ENCODE measurements around the gene UQCRC1.

The UQCRC1 gene

DNA sequence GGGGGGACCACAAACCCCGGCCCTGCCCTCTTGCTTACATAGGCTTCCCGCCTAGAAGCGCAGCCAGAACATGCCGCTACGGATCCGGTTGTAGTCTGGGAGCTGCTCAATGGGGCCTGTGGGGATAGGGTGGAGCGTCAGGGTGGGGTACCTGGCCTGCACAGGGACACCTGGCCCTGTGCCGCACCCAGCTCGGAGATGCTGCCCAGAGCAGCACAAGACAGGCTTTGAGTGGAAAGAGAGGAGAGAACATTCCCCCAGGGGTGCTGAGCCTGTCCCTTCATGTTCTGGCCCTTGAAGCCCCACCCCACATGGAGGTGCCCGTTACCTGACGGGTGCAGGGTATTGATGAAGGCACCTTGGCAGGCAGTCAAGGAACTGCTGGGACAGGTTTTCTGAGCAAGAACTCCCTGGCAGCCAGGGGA is 10.4 kb downstream of the UQCRC1 start:
- no peak for DNase-seq (ENCODE audit: low read depth in 3 of 3, low spot score in 1 of 3)

DNA sequence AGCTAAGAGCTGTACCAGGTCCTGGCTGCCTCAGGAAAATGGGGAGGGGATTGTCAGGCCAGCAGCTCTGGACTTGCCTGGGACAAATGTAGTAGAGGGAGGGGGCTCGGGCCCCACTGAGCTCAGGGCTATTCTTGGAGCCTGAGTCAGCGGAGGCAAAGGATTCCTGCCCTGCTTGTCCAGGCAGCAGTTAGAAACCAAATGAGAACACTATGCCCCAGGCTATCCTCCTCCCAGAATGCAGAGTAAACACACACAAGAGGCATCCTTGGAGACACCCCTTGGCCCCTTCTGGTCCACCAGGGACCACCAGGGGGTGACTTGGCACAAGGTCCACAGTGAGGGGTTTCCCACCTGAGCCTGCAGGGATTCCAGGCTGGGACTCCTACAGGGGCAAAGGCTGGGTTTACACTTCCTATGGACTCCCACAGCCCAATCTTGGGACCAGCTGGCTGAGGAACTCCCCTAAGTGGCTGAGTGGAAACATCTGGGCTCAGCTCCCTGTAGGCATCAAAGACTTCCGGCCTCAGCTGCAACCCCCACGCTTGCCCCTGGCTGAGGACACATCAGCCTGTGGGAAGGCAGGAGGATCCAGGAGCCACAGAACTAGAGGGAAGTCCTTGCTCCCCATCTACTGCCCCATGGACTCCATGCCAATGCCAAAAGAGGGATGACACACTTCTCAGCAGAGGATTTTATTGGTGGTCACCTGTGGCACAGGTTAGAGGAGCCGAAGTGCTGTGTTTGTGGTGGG is 10.9 kb downstream of the UQCRC1 start:
- DNase-seq (ENCODE audit: low read depth in 3 of 3, low spot score in 1 of 3) = no peak

DNA sequence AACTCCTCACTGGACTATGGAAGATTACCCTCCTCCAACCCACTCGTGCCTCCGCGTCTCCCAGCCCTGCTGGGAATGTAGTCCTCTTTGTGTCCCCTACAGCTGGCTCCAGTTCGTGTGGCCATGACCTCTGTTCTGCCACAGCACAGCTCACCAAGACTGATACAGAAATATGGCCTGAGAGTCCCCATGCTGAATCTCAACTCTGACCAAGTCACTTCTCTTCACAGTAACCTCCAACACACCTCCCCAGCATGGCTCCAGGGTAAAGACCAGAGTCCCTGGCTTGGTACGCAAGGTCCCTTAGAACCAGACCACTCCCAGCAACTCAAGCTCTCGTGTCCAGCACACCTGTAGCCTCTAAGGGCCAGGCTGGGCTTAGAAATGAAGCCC is 12.0 kb downstream of the UQCRC1 start:
- DNase-seq (ENCODE audit: low read depth in 3 of 3, low spot score in 1 of 3) = no peak

DNA sequence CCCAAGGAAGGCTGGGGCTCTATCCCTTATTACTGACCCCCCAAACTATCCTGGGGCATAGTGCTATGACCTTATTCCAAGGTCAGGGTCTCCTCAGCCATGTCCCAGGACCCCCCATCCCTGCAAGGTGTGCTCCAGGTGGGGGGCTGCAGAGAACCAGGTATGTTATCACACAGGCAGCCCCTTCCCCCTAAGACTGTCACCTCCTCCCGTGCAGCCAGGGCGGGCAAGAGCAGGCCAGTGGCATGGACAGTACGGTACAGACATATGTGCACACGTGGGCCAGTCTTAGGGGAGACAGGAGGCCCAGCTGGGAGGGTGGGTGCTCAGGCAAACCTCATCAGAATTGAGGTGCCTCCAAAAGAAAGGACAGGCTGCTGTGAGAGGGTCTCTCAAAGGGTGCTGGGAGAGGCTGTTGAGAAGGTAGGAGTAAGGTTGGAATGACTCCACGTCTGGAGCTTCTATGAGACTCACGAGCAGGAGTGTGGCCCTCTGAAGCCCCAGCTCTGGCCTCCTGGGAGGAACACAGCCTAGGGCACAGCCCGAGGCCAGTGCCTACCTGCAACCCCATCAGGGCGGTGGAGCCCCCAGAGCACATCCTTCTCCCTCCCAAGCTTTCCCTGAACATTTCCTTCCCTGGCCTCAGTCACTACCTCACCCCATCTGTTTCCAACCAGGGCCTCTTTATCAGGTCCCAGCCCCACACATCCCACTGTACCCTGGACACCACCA is 12.6 kb downstream of the UQCRC1 start:
- DNase-seq (ENCODE audit: low read depth in 3 of 3, low spot score in 1 of 3) = no peak

DNA sequence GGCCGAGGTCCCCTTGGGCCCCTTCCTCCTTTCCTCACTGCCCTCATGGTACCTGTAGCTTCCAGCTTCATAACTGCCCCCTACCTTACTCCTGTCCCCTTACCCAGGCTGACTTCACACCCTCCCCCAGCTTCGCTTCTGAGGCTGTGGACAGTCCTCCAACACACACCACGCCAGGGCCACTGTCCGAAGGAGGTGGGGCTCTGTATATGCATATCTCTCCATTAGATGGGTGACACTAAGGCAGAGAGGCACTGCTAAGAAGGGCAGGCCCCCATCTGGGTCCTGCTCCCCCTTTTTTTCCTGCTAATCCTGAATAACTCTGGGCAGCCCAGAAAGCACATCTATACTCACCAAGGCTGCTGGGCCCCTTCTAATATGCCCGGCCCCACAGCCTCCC is 13.3 kb downstream of the UQCRC1 start:
- no peak for DNase-seq (ENCODE audit: low read depth in 3 of 3, low spot score in 1 of 3)

DNA sequence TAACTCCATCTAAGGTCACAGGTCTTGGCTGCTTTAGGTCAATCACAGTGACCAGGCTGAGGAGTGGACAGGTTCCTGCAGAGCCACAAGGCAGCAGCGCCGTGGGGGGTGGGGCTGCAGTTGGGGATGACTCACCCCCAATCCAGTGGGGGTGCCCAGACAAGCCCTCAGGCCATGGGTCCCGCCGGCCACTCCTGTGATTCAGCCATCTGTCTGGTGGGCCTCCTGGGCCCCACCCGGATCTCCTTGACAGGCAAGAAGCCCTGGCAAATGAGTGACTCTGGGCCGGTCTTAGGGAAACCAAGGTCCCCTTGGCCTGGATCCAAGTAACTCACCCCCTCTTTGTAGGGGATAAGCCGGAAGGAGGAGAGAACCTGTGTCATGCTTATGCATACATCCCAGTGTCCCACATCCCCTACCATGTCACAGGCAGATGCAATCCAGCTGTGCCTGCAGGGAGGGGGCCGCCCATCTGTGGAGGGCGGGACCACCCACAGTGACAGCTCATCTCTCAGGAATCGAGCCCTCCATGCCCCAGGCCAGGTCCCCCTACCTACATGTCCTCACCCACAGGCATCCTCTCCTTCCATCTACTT is 13.8 kb downstream of the UQCRC1 start:
- no peak for DNase-seq (ENCODE audit: low read depth in 3 of 3, low spot score in 1 of 3)

DNA sequence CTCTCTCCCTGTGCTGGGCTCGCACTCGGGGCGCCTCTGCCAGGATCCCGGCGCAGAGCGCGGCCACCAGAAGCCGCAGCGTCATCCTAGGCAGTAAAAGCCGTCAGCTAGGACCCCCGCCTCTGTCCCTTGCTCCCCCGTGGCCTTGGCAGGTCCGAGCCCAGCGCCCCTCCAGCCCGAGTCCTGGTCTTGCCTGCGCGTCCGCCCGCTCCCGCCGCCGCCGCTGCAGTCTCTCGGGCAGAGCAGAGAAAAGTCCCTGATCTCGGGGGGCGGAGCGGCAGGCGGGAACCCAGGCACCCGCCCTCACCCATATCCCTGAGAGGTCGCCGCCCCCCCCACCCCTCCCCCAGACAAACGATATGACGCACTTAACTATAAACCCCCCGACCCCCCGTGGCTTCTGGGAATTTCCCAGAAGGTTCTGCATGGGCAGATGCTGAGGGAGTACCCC is 14.3 kb downstream of the UQCRC1 start, which contains the start of gene COL7A1:
Gene COL7A1 (minus strand): TSS at position 255 of the 451 bp plus-strand sequence. CDS start 170 bp downstream, at position 85.
- DNase-seq (ENCODE audit: low read depth in 3 of 3, low spot score in 1 of 3) = no peak

DNA sequence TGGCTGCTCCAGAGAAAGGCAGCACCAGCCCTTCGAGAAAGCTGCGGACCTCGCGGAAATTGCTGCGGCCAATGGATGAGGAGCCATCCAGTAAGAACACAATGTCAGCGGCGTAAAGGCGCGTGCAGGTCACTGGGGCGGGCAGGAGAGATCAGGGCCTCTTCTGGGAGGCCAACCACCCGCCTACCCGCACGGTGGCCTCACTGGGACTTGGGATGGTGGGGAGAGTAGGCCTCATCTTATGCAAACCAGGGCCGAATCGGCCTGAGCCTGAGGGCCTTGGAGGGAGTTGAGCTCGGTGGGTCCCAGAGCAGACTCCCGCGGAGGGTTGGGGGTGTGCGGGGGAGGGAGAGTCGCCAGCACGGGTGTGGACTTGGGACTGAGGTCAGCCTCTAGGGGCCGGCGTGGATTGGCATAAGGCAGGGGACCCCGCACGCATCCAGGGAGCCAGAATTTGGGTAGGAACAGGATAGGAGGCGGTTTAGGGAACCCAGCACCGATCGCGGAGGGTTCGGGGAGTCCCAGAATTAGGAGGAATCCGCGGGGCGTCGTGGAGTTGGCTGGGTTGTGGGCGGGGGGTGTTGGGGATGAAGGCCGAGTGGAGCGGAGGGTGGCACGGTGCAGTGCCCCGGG is 14.9 kb downstream of the UQCRC1 start:
- no peak for DNase-seq (ENCODE audit: low read depth in 3 of 3, low spot score in 1 of 3)

DNA sequence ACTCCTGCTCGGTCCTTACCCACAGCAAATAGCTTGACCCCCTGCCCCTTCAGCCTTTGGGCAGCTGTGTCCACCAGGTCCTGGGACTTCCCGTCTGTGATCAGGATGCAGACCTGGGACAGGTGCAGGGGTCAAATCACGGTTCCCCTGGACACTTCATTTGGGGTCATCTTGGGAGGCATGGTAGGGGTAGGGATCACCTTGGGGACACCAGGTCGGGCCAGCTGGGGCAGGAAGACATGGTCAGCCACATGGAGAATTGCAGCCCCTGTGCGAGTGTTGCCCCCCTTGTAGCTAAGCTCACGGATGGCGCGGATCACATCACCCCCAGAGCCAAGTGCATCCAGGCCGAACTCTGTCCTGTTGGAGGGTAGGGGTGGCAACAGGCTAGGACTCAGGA is 16.1 kb downstream of the UQCRC1 start:
- no peak for DNase-seq (ENCODE audit: low read depth in 3 of 3, low spot score in 1 of 3)

DNA sequence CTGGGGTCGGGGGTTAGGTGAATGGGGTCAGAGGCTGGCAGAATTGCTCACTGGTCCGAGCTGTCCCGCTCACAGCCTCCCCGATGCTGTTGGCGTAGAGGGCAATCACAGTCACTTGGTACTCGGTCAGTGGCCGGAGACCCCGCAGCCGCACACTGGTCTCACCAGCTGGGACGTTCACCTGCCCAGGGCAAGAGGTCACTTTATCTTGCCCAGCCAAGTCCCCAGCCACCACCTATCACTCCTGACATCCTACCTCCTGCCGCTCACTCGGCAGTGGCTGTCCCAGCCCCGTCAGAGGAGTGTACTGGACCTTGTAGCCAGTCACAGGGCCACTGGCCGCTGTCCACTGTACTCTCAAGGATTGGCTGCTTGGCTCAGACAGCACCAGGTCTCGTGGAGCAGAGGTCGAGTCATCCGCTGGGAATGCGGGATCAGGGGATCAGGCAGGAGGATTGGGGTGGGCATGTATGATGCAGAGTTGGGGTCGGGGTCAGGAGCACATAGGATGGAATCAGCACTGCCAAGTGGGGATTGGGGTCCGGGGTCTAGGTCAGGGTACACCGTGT is 16.8 kb downstream of the UQCRC1 start:
- DNase-seq (ENCODE audit: low read depth in 3 of 3, low spot score in 1 of 3) = no peak

DNA sequence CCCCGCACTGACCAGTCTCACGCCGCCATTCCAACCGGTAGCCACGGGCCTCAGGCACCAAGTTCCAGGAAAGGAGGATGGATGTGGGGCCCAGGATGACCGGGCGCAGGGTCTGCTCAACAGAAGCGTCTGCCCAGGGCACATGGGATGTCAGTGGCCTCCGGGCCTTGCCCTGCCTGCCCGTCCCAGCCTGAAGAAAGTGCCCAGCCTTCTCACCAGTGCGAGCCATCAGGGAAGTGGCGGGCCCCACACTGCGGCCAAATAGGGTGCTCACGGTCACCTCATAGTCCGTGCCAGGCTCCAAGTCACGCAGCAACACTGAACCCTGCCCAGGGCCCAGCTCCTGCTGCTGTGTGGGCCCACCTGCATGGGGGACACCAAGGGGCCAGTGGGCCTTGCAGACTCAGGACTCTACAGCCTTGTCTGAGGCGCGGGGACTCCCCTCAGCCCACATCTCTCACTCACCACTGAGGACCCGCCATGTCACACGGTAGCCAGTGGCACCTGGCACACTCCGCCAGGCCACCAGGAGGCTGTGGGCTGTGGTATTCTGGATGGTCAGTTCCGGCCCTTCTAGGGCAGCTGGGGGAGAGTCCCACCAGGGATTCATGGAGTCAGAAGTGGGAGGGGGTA is 17.4 kb downstream of the UQCRC1 start:
- no peak for DNase-seq (ENCODE audit: low read depth in 3 of 3, low spot score in 1 of 3)

DNA sequence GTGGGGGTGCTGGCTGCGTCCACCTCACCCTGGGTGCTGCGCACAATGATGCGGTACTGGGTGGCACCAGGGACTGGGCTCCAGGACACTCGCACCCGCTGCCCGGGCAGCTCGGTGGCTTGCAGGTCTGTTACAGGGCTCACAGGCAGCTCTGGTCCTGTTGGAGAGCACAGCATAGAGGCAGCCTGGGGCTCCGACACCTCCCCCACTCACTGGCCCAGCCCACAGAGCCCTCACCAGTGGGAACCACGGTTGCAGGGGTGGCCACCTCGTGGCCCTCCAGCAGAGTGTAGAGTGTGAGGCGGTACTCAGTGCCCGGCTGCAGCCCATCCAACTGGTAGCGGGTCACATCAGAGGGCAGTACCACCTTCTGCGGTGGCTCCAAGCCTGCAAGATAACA is 18.0 kb downstream of the UQCRC1 start:
- DNase-seq (ENCODE audit: low read depth in 3 of 3, low spot score in 1 of 3) = no peak

DNA sequence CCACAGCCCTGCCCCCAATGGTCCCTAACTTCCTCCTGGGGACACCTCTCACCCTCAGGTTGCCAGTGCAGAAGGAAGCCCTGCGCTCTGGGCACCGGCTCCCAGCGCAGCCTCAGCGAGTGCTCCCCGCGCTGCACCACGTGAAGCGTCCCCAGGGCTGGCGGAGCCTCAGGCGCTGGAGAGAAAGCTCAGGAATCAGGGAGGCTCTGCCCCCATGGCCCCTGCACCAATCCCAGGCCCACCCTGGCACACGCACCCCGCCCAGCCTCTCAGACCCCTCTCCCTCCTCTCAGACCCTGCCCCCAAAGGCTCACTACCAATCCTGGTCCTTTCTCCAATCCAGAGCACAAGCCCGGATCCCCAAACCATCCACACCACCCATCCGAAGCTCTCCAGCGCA is 21.2 kb downstream of the UQCRC1 start:
- DNase-seq (ENCODE audit: low read depth in 3 of 3, low spot score in 1 of 3) = no peak

DNA sequence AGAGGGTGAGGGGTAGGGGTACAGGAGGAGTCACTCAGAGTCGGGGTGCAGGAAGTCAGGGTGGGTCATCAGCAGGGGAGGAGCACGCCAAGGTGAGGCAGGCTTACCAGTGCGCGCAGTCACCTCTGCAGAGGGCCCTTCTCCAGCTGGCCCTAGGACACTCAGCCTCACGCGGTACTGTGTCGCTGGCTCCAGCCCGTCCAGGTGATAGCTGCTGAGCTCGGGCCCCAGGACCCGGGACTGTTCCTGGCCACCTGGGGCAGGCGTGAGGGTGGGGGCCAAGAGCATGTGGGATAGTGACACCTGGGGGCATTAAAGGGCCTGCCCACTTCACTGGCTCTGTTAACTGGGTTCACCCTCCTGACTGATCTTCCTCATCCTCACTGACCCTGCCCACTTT is 21.8 kb downstream of the UQCRC1 start:
- no peak for DNase-seq (ENCODE audit: low read depth in 3 of 3, low spot score in 1 of 3)

DNA sequence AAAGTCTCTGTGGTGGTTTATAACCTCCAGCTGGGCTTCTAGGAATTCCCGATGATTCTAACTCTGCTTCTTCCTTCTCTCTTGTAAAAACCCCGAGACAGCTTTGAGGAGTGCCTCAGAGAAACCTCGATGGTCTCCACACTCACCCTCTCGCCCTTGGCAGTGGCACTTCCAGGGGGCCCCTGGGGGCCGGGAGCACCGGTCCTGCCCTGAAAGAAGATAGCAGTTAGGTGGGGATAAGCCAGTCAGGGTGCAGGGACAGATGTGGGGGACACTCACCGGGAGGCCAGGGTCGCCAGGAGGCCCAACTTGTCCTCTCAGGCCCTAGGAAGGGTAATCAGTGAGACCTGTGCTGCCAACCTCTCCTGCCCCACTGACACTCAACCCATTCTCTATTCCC is 24.0 kb downstream of the UQCRC1 start:
- DNase-seq (ENCODE audit: low read depth in 3 of 3, low spot score in 1 of 3) = no peak

DNA sequence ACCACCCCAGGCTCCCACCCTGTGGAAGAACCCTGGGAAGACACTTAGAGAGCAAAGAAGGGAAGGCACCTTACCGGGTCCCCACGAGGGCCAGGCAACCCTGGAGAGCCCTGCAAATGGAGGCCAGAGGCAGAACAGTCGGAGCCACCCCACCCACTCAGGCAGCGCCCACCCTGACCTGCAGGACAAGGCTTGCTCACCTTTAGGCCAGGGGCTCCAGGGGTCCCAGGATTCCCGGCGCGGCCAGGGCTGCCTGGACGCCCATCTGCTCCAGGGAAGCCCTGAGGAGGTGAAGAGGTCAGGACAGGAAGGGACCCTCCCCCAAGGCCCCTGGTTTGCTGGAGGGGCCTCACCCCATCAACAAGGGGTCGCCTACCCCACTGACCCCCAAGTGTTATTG is 24.6 kb downstream of the UQCRC1 start:
- no peak for DNase-seq (ENCODE audit: low read depth in 3 of 3, low spot score in 1 of 3)

DNA sequence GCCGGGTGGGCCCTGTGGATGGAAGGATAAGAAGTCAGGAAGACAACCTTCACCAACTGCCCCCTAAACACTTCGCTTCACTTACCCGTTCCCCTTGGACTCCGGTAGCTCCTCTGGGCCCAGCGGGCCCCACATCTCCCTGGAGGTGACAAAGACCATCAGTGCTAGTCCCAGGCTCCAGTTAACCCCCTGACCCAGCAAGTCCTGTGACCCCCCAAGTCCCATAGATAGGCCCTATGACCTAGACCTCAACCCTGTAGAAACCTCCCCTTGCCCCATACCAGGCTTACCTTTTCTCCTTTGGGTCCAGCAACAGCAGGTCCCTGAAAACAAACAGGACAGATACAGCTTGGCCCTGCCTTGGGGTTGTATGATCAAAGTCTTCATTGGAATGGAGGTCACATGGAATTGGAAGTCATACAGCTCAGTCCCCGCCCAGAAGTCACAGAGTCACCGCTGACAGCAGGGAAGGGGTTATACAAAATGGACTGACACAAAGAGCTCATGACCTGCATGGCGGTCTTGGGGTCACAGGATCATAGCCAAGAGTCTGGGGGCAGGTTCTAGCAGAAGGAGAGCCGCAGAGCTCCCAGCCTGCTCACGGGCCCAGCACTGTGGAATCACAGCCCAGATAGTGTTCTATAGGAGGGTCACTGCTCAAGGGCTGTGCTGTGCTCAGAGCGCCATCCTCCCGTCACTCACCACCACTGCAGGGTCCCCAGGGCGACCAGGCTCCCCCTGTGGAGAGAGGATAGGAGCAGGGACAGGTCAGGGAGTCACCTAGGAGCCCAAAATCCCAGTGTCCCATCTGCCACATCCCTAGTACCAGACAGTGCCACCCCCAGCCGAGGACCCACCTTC is 27.6 kb downstream of the UQCRC1 start:
- no peak for DNase-seq (ENCODE audit: low read depth in 3 of 3, low spot score in 1 of 3)

DNA sequence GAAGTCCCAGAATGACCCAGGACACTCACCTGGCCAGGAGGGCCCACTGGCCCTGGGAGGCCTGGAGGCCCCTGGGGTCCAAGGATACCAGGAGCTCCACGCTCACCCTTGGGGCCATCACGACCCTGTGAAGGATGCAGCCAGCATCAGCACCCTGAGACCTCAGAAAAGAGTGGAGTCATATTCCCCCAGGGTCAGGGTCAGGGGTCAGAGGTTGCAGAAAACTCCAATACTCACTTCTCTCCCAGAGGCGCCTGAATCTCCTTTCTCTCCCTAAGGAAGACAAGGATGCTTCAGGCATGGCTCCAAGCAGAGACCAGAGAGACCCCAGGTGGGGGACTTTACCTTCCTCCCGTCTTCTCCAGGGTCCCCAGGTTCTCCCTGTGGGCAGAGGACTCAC is 32.8 kb downstream of the UQCRC1 start:
- no peak for DNase-seq (ENCODE audit: low read depth in 3 of 3, low spot score in 1 of 3)

DNA sequence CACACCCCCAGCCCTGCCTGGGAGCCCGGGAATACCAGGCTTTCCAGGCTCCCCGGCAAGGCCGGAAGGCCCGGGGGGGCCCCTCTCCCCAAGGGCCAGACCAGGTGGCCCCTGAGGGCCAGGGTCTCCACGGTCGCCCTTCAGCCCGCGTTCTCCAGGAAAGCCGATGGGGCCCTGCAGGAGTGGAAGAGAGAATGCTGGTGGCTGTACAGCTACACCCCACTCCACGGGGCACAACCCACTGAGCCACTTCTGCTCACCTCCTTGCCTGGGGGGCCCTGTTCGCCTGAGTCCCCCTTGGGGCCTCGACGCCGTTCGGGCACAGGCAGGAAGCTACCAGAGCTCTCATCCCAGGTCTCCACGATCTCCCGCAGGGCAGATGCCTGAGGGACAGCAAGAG is 34.1 kb downstream of the UQCRC1 start:
- DNase-seq (ENCODE audit: low read depth in 3 of 3, low spot score in 1 of 3) = no peak

DNA sequence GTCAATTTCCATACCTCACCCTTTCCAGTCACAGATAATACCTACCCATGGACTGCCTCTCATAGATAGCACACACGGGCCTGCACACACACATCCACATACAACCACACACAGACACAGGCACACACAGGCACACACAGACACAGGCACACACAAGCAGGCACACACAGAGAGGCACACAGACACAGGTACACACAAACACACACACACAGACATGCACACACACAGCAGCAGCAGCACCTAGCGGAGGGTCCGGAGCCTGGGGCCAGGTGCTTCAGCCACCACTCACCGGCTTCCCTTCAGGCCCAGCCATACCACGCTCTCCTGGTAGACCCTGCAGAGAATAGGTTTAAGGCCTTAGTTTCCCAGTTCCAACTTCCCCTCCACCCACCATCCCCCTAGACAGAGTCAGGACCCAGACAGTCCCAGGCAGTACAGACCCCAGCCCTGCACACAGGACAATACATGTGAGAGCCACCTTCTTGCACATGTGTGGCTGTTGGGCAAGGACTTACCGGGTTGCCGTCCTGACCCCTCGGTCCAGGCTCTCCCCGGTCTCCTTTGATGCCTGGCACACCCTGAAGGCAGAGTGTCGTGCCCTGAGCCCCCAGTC is 35.4 kb downstream of the UQCRC1 start:
- DNase-seq (ENCODE audit: low read depth in 3 of 3, low spot score in 1 of 3) = no peak
